Measurements from ENCODE around the gene PRR16.
A peak's percentile ranks its signal among the peaks of the same experiment; 100 is the strongest.

PRR16 gene

DNA sequence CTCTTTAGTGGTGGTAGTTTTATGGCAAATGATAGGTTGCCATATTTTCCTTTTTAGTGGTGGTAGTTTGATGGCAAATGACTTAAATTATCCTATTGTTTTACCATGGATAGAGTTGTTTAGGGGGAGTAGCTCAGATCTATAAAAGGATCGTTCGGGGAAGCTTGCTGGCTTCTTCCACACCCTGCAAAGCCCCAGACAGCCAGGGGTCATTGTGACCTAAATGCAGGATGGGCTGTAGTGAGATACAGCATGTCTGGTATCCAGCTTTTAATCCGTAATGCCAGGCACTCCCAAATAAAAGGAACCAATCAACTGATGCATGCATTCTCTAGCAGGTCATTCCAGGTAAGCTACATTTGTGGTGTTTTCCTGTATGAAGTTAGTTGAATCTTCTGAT, 67.1 kb downstream of the PRR16 start:
- Histone ChIP-seq H3K9me3 (ENCODE audit: severe bottlenecking) (no peaks in the 10 kb centered on the region), H3K27me3 (ENCODE audit: insufficient read depth, poor library complexity, severe bottlenecking) (no peaks in the 10 kb centered on the region), H3K4me1 (ENCODE audit: insufficient read depth, poor library complexity, severe bottlenecking) (no peaks in the 10 kb centered on the region), H3K27ac (ENCODE audit: poor library complexity, severe bottlenecking) (no peak overlapping the region), H3K4me3 (ENCODE audit: severe bottlenecking) (no peak overlapping the region), H3K36me3 (ENCODE audit: low read depth) (no peaks in the 10 kb centered on the region)
- TF ChIP-seq, protein P1, sequence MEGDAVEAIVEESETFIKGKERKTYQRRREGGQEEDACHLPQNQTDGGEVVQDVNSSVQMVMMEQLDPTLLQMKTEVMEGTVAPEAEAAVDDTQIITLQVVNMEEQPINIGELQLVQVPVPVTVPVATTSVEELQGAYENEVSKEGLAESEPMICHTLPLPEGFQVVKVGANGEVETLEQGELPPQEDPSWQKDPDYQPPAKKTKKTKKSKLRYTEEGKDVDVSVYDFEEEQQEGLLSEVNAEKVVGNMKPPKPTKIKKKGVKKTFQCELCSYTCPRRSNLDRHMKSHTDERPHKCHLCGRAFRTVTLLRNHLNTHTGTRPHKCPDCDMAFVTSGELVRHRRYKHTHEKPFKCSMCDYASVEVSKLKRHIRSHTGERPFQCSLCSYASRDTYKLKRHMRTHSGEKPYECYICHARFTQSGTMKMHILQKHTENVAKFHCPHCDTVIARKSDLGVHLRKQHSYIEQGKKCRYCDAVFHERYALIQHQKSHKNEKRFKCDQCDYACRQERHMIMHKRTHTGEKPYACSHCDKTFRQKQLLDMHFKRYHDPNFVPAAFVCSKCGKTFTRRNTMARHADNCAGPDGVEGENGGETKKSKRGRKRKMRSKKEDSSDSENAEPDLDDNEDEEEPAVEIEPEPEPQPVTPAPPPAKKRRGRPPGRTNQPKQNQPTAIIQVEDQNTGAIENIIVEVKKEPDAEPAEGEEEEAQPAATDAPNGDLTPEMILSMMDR (IDR thresholded peaks at IDR 0.05; ENCODE audit: poor library complexity, severe bottlenecking) = no peak
- ATAC-seq (ENCODE audit: low read depth) = no peak
- no peak for DNase-seq (ENCODE audit: low spot score)

DNA sequence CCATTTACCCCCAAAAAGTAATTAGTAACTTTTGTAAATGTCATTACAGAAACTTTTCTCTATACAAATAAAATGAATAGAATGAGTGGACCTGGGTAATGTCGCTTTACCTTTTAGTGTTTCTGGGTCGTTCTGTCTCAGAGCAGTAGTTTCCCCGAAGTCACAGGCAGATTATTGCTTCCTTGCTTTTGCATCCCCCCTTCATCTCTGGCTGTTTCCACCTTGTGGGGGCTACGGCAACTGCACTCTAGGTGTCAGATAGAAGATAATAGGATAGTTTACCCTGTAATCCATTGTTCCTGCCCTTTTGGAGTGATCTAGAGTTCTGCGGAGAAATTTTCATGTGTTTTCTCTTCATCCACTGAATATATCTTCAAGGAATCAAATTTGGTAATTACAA, 68.7 kb downstream of the PRR16 start:
- no peak for DNase-seq (ENCODE audit: low spot score)
- TF ChIP-seq, protein P1 (IDR thresholded peaks at IDR 0.05; ENCODE audit: poor library complexity, severe bottlenecking) = no peak

DNA sequence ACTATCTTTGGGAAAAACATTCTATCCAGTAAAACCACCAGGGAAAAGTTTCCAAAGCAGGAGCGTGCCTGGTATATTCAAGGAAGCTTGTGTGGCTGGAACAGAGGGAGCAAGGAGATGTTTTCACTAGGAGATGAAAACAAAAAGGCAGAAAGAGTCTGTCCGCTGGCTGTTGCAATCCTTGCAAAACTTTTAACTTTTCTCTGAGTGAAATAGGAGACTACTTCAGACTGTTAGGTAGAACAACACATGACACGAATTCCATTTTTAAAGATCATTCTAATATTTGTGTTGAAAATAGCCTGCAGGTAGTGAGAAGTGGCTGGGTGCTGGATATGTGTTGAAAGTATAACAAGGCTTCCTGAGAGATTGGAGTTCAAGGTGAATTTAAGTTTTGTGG, 69.5 kb downstream of the PRR16 start:
- DNase-seq (ENCODE audit: low spot score) = no peak
- ATAC-seq (ENCODE audit: low read depth) = no peak
- Histone ChIP-seq H3K4me3 (ENCODE audit: severe bottlenecking) (no peak overlapping the region), H3K27ac (ENCODE audit: poor library complexity, severe bottlenecking) (no peak overlapping the region), H3K27me3 (ENCODE audit: insufficient read depth, poor library complexity, severe bottlenecking) (no peaks in the 10 kb centered on the region), H3K36me3 (ENCODE audit: low read depth) (no peaks in the 10 kb centered on the region), H3K4me1 (ENCODE audit: insufficient read depth, poor library complexity, severe bottlenecking) (peaks cover 7% of the 10 kb centered on the region), H3K9me3 (ENCODE audit: severe bottlenecking) (no peaks in the 10 kb centered on the region)
- TF ChIP-seq, protein P1 (IDR thresholded peaks at IDR 0.05; ENCODE audit: poor library complexity, severe bottlenecking) = no peak

More for the DNA sequence above, 68.7 kb downstream of the PRR16 start:
- H3K36me3 ChIP-seq (ENCODE audit: low read depth) = no peaks in the 10 kb centered on the region
- H3K27ac ChIP-seq (ENCODE audit: poor library complexity, severe bottlenecking) = no peak overlapping the region
- no peaks in the 10 kb centered on the region for H3K9me3 ChIP-seq (ENCODE audit: severe bottlenecking)
- no peaks in the 10 kb centered on the region for H3K4me1 ChIP-seq (ENCODE audit: insufficient read depth, poor library complexity, severe bottlenecking)
- no peak overlapping the region for H3K4me3 ChIP-seq (ENCODE audit: severe bottlenecking)
- H3K27me3 ChIP-seq (ENCODE audit: insufficient read depth, poor library complexity, severe bottlenecking) = no peaks in the 10 kb centered on the region
- 0 out of 3 replicates have a peak, but pooled peaks have one; percentile 17 for ATAC-seq (ENCODE audit: low read depth)

DNA sequence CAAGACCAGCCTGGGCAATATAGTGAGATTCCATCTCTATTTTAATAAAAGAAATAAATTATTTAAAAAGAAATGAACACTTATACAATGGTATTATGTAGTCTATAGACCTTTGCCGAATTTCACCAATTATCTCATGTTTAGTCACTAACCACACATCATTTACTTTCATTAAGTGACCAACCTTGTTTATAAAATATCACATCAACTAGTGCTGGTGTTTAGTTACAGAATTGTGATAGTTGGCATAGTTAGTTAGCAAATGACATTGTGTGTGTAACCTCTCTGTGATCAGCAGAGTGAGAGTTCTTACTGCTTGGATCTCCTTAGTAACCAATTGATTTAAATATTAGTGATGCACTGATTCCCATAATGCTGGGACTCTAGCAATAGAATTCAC, 71.8 kb downstream of the PRR16 start:
- Histone ChIP-seq H3K36me3 (ENCODE audit: low read depth) (no peaks in the 10 kb centered on the region), H3K27me3 (ENCODE audit: insufficient read depth, poor library complexity, severe bottlenecking) (no peaks in the 10 kb centered on the region), H3K9me3 (ENCODE audit: severe bottlenecking) (no peaks in the 10 kb centered on the region), H3K4me3 (ENCODE audit: severe bottlenecking) (no peak overlapping the region), H3K4me1 (ENCODE audit: insufficient read depth, poor library complexity, severe bottlenecking) (peaks cover 20% of the 10 kb centered on the region), H3K27ac (ENCODE audit: poor library complexity, severe bottlenecking) (no peak overlapping the region)
- ATAC-seq (ENCODE audit: low read depth) (no peak), DNase-seq (ENCODE audit: low spot score) (no peak)
- TF ChIP-seq, protein P1 (IDR thresholded peaks at IDR 0.05; ENCODE audit: poor library complexity, severe bottlenecking) = no peak

DNA sequence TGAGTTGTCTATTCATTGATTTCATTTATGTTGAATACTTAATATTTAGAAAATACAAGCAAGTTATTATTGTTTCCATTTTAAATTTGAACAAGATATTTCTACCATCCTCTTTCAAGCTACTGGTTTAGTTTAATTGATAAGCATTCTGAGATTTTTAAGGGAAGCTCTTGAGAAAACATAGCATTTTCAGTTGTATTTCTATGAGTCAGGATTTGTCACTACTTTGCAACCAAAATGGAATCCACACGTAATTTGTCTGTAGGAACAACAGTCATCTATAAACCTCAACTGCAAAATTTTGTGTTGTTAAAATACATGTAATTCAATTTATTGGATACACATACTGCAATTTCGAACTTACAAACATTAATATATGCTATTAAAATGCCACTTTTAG, 74.0 kb downstream of the PRR16 start:
- Histone ChIP-seq H3K4me3 (ENCODE audit: severe bottlenecking) (no peak overlapping the region), H3K9me3 (ENCODE audit: severe bottlenecking) (no peaks in the 10 kb centered on the region), H3K36me3 (ENCODE audit: low read depth) (no peaks in the 10 kb centered on the region), H3K27me3 (ENCODE audit: insufficient read depth, poor library complexity, severe bottlenecking) (no peaks in the 10 kb centered on the region), H3K27ac (ENCODE audit: poor library complexity, severe bottlenecking) (peak overlapping the region; percentile 39), H3K4me1 (ENCODE audit: insufficient read depth, poor library complexity, severe bottlenecking) (peaks cover 20% of the 10 kb centered on the region)
- ATAC-seq (ENCODE audit: low read depth) (peak; percentile 75), DNase-seq (ENCODE audit: low spot score) (no peak)
- TF ChIP-seq, protein P1 (IDR thresholded peaks at IDR 0.05; ENCODE audit: poor library complexity, severe bottlenecking) = no peak

Measured in RWPE2 (cell line).